Neuron (in vitro differentiated cells): ENCODE measurements around the gene TAS2R20.
"Not testable (repeated sequence)": the region's sequence is repeated elsewhere in the genome, so short reads cannot be mapped to it uniquely, and the experiment has no call there.

Experiments used
- H2AFZ ChIP-seq: one replicate; pipeline ENCODE4 v1.6.1; 2013; ENCODE audit warnings: low read depth, mild to moderate bottlenecking, inconsistent platforms, low read length, moderate library complexity
- H3K27me3 ChIP-seq: one replicate; pipeline ENCODE4 v1.6.1; 2013; ENCODE audit warnings: low read length; ENCODE audit not compliant: insufficient read depth
- H3K36me3 ChIP-seq: one replicate; pipeline ENCODE4 v1.6.1; 2013; ENCODE audit warnings: low read length; ENCODE audit not compliant: insufficient read depth
- H3K4me1 ChIP-seq: one replicate; pipeline ENCODE4 v1.6.1; 2013; ENCODE audit warnings: low read length; ENCODE audit not compliant: insufficient read depth
- H3K4me3 ChIP-seq: 2 replicates; pipeline ENCODE4 v1.5.1; 2013; ENCODE audit warnings: mild to moderate bottlenecking, low read length, moderate library complexity
- H3K9me3 ChIP-seq: one replicate; pipeline ENCODE4 v1.6.1; 2013; ENCODE audit warnings: low read length

The TAS2R20 gene

GRCh38 chr12:10998204-10998603 is at the start of gene TAS2R20:
TSS of gene TAS2R20 (minus strand) at chr12:10998304. CDS start at chr12:10997875, 429 bp downstream.
- no peak within 1 kb of the TSS for H2AFZ ChIP-seq
- H3K4me3 ChIP-seq = no peak within 1 kb of the TSS
- peaks cover 9% of the 10 kb centered on the region for H3K36me3 ChIP-seq
- H3K9me3 ChIP-seq = peaks cover 4% of the 10 kb centered on the region
- H3K27me3 ChIP-seq = no peaks in the 10 kb centered on the region
- no peaks in the 10 kb centered on the region for H3K4me1 ChIP-seq

- H3K4me3 ChIP-seq, H3K4me1 ChIP-seq, H3K9me3 ChIP-seq, H3K27me3 ChIP-seq, H2AFZ ChIP-seq: not testable (repeated sequence)
- peaks cover 20% of the 10 kb centered on the region for H3K36me3 ChIP-seq
Observed at GRCh38 chr12:11041366-11041765, 43.3 kb upstream of the TAS2R20 start.

- Histone ChIP-seq H3K36me3 (peaks cover 14% of the 10 kb centered on the region), H3K4me3 (no peak overlapping the region), H3K27me3 (no peaks in the 10 kb centered on the region), H3K9me3 (peaks cover 1% of the 10 kb centered on the region), H3K4me1 (no peaks in the 10 kb centered on the region), H2AFZ (no peak overlapping the region)
Observed at GRCh38 chr12:11040162-11040561, 42.1 kb upstream of the TAS2R20 start.

- H3K27me3 ChIP-seq = no peaks in the 10 kb centered on the region
- H3K9me3 ChIP-seq = peaks cover 1% of the 10 kb centered on the region
- H2AFZ ChIP-seq = no peak overlapping the region
- no peaks in the 10 kb centered on the region for H3K4me1 ChIP-seq
- no peak overlapping the region for H3K4me3 ChIP-seq
- H3K36me3 ChIP-seq = peaks cover 9% of the 10 kb centered on the region
Observed at GRCh38 chr12:11039171-11039570, 41.1 kb upstream of the TAS2R20 start.

- not testable (repeated sequence) for H2AFZ ChIP-seq, H3K36me3 ChIP-seq, H3K4me3 ChIP-seq, H3K4me1 ChIP-seq, H3K9me3 ChIP-seq, H3K27me3 ChIP-seq
Observed at GRCh38 chr12:11033959-11034358, 35.9 kb upstream of the TAS2R20 start.

GRCh38 chr12:11031307-11031706 is 33.2 kb upstream of the TAS2R20 start, which contains the start of gene TAS2R31:
TSS of gene TAS2R31 (minus strand) at chr12:11031407. CDS start at chr12:11031335, 72 bp downstream.
- H3K4me1 ChIP-seq = no peaks in the 10 kb centered on the region
- H3K9me3 ChIP-seq = peaks cover 2% of the 10 kb centered on the region
- peaks cover 13% of the 10 kb centered on the region for H3K36me3 ChIP-seq
- H3K4me3 ChIP-seq = no peak within 1 kb of the TSS
- H2AFZ ChIP-seq = no peak within 1 kb of the TSS
- H3K27me3 ChIP-seq = no peaks in the 10 kb centered on the region

GRCh38 chr12:11026118-11026517 is 28.0 kb upstream of the TAS2R20 start:
- peaks cover 11% of the 10 kb centered on the region for H3K9me3 ChIP-seq
- H3K27me3 ChIP-seq = no peaks in the 10 kb centered on the region
- H3K4me3 ChIP-seq = no peak overlapping the region
- no peak overlapping the region for H2AFZ ChIP-seq
- H3K4me1 ChIP-seq = no peaks in the 10 kb centered on the region
- peaks cover 17% of the 10 kb centered on the region for H3K36me3 ChIP-seq

GRCh38 chr12:11023387-11023786 is 25.3 kb upstream of the TAS2R20 start:
- H2AFZ ChIP-seq = no peak overlapping the region
- H3K27me3 ChIP-seq = no peaks in the 10 kb centered on the region
- no peak overlapping the region for H3K4me3 ChIP-seq
- peaks cover 11% of the 10 kb centered on the region for H3K9me3 ChIP-seq
- H3K36me3 ChIP-seq = peaks cover 16% of the 10 kb centered on the region
- H3K4me1 ChIP-seq = no peaks in the 10 kb centered on the region

GRCh38 chr12:11022520-11022919 is 24.4 kb upstream of the TAS2R20 start, which contains the start of gene TAS2R19:
TSS of gene TAS2R19 (minus strand) at chr12:11022620. CDS start at chr12:11022571, 49 bp downstream.
- Histone ChIP-seq H3K36me3 (peaks cover 15% of the 10 kb centered on the region), H2AFZ (no peak within 1 kb of the TSS), H3K4me1 (no peaks in the 10 kb centered on the region), H3K27me3 (no peaks in the 10 kb centered on the region), H3K4me3 (no peak within 1 kb of the TSS), H3K9me3 (peaks cover 11% of the 10 kb centered on the region)

GRCh38 chr12:11016937-11017336 is 18.8 kb upstream of the TAS2R20 start:
- H3K9me3 ChIP-seq = no peaks in the 10 kb centered on the region
- H2AFZ ChIP-seq = no peak overlapping the region
- H3K27me3 ChIP-seq = no peaks in the 10 kb centered on the region
- H3K4me1 ChIP-seq = no peaks in the 10 kb centered on the region
- no peak overlapping the region for H3K4me3 ChIP-seq
- H3K36me3 ChIP-seq = peaks cover 5% of the 10 kb centered on the region

GRCh38 chr12:11015775-11016430 is 17.8 kb upstream of the TAS2R20 start:
- Histone ChIP-seq H3K9me3 (no peaks in the 10 kb centered on the region), H3K4me1 (no peaks in the 10 kb centered on the region), H3K4me3 (no peak overlapping the region), H3K36me3 (peaks cover 5% of the 10 kb centered on the region), H3K27me3 (no peaks in the 10 kb centered on the region), H2AFZ (no peak overlapping the region)

GRCh38 chr12:11014234-11014633 is 16.1 kb upstream of the TAS2R20 start:
- H3K4me3 ChIP-seq = no peak overlapping the region
- H3K27me3 ChIP-seq = no peaks in the 10 kb centered on the region
- H2AFZ ChIP-seq = no peak overlapping the region
- peaks cover 5% of the 10 kb centered on the region for H3K36me3 ChIP-seq
- H3K9me3 ChIP-seq = no peaks in the 10 kb centered on the region
- no peaks in the 10 kb centered on the region for H3K4me1 ChIP-seq

- Histone ChIP-seq H3K36me3 (no peaks in the 10 kb centered on the region), H3K9me3 (no peaks in the 10 kb centered on the region), H3K4me3 (no peak overlapping the region), H3K27me3 (no peaks in the 10 kb centered on the region), H3K4me1 (no peaks in the 10 kb centered on the region), H2AFZ (no peak overlapping the region)
Observed at GRCh38 chr12:11007608-11008007, 9.5 kb upstream of the TAS2R20 start.

- Histone ChIP-seq H3K4me1 (no peaks in the 10 kb centered on the region), H3K27me3 (no peaks in the 10 kb centered on the region), H3K36me3 (peaks cover 12% of the 10 kb centered on the region), H2AFZ (no peak overlapping the region), H3K4me3 (no peak overlapping the region), H3K9me3 (peaks cover 3% of the 10 kb centered on the region)
Observed at GRCh38 chr12:10994307-10994706, 3.8 kb downstream of the TAS2R20 start.
